Neutrophil (primary cell): ENCODE results near the gene PLEKHG5.

Experiments
- H3K27ac ChIP-seq: fragments of 200-600 bp; sonication (generic); 2 replicates; pipeline ENCODE4 v1.5.1; 2016; ENCODE audit warnings: mild to moderate bottlenecking, moderate library complexity
- H3K27me3 ChIP-seq: fragments of 200-600 bp; sonication (generic); 2 replicates; pipeline ENCODE4 v1.6.0; 2016; ENCODE audit warnings: mild to moderate bottlenecking
- H3K36me3 ChIP-seq: fragments of 200-600 bp; sonication (generic); 2 replicates; pipeline ENCODE4 v1.5.1; 2017
- H3K4me1 ChIP-seq, 2 experiments: fragments of 200-600 bp in 1 of 2; sonication (generic) in 1 of 2; 1 replicate in 1 of 2; 2 replicates in 1 of 2; pipeline versions ENCODE4 v1.5.1 to v1.6.1; 2013 to 2016; ENCODE audit warnings: low read depth in 1 of 2, low read length in 1 of 2, mild to moderate bottlenecking in 1 of 2, moderate library complexity in 1 of 2; ENCODE audit not compliant: control insufficient read depth in 1 of 2, insufficient read depth in 1 of 2
- H3K4me3 ChIP-seq, 2 experiments: fragments of 200-600 bp in 1 of 2; sonication (generic) in 1 of 2; 1 replicate in 1 of 2; 2 replicates in 1 of 2; pipeline ENCODE4 v1.5.1; 2013 to 2016; ENCODE audit warnings: low read depth in 1 of 2, low read length in 1 of 2, mild to moderate bottlenecking in 1 of 2, moderate library complexity in 1 of 2
- H3K9me3 ChIP-seq: fragments of 200-600 bp; sonication (generic); 2 replicates; pipeline ENCODE4 v1.5.1; 2016
- TF ChIP-seq, protein P1 (sequence below): fragments of 200-600 bp; sonication (generic); IDR thresholded peaks from 2 replicates; pipeline ENCODE4 v1.5.1; 2016; ENCODE audit warnings: antibody characterized with exemption

Gene PLEKHG5

DNA sequence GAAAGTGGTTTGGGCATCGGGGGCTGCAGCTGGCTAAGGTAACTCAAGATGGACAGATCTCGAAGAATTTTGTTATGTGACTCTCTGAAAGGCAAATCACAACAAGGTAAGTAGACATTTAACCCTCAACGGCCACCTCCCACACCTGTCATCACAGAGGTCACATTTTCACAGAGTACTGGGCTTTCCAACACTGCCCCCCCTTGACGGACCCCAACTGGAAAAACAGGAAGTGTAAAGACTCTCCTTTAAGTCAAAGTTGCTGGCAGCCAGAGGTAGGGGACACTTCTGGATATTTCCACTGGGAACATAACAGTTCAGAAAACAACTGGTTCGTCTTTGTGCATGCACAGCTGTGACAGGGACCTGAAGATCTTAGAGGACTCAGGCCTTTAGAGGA is 40.5 kb upstream of the PLEKHG5 start:
- TF ChIP-seq, protein P1, sequence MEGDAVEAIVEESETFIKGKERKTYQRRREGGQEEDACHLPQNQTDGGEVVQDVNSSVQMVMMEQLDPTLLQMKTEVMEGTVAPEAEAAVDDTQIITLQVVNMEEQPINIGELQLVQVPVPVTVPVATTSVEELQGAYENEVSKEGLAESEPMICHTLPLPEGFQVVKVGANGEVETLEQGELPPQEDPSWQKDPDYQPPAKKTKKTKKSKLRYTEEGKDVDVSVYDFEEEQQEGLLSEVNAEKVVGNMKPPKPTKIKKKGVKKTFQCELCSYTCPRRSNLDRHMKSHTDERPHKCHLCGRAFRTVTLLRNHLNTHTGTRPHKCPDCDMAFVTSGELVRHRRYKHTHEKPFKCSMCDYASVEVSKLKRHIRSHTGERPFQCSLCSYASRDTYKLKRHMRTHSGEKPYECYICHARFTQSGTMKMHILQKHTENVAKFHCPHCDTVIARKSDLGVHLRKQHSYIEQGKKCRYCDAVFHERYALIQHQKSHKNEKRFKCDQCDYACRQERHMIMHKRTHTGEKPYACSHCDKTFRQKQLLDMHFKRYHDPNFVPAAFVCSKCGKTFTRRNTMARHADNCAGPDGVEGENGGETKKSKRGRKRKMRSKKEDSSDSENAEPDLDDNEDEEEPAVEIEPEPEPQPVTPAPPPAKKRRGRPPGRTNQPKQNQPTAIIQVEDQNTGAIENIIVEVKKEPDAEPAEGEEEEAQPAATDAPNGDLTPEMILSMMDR: no peak
- Histone ChIP-seq H3K4me1 (no peaks in the 10 kb centered on the region), H3K27ac (no peak overlapping the region), H3K9me3 (no peaks in the 10 kb centered on the region), H3K36me3 (peaks cover 48% of the 10 kb centered on the region), H3K4me3 (no peak overlapping the region), H3K27me3 (no peaks in the 10 kb centered on the region)

DNA sequence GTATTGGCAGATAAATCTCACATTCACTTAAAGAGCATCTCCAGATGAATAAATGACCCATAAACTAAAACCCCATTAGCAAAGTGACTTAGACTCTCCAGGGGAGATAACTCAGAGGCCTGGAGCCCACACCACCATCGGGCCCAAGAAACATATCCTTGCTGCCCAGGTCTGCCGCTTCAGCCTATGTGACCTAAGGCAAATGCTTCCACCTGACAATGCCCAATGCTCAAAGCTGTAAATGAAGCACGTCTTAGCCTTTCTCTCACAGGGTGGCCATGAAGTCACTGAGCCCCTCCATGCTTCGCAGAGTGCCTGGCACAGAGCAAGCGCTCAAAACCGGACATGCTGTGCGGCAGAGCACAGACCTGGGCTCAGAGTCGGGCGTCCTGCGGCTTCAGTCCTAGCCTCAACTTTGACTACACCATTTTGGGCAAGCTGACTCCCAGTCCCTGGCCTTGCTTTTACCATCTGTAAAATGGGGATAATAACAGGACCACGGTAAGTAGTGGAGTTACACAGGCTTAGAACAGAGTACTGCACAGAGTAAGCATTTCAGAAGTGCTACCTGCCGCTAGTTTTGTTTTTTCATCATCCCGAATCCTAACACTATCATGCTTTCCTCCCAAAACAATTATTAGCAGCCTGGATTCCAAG is 39.2 kb upstream of the PLEKHG5 start:
- H3K9me3 ChIP-seq: no peaks in the 10 kb centered on the region
- no peak overlapping the region for H3K27ac ChIP-seq
- H3K4me3 ChIP-seq: no peak overlapping the region
- TF ChIP-seq, protein P1: no peak
- no peaks in the 10 kb centered on the region for H3K27me3 ChIP-seq
- H3K36me3 ChIP-seq: peaks cover 62% of the 10 kb centered on the region
- H3K4me1 ChIP-seq: no peaks in the 10 kb centered on the region

DNA sequence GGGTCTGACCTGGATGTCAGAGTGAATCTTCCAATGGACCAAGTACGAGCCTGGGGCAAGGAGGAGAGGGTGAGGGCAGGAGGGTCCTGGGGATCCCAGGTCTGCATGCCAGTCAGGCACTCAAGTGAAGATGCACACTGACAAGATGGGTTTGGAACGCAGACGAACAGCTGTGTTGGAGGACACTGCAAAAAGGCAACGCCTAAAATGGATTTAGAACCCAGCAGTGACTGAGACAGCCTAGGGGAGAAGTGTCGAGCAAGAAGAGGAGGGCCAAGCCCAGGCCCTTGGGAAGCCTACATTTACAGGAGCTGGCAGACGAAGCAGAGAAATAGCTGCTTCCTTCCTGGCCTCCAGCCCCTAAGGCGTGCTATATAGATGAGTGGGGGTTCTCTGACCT is 37.0 kb upstream of the PLEKHG5 start:
- H3K9me3 ChIP-seq: no peaks in the 10 kb centered on the region
- H3K4me3 ChIP-seq: no peak overlapping the region
- H3K27ac ChIP-seq: no peak overlapping the region
- no peaks in the 10 kb centered on the region for H3K4me1 ChIP-seq
- TF ChIP-seq, protein P1: no peak
- H3K36me3 ChIP-seq: peaks cover 78% of the 10 kb centered on the region
- H3K27me3 ChIP-seq: no peaks in the 10 kb centered on the region

DNA sequence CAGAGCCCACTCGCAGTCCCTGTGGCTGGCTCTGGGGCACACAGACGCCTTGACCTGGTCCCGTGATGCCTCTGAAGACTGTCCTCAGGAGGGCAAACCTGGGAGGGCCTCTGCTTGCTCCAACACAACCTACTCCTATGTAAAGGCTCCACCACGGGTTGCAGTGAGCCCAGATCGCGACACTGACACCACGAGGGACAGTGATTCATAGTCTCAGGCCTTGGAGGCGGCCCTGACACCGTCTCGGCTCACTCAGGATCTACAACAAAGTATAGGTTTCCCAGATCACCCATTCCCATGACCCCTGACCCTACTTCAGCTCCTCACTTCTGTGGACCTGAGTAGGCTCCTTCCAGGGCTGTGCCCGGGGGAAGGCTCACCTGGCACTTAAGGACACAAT is 34.8 kb upstream of the PLEKHG5 start:
- H3K36me3 ChIP-seq: peaks cover 56% of the 10 kb centered on the region
- H3K9me3 ChIP-seq: no peaks in the 10 kb centered on the region
- no peaks in the 10 kb centered on the region for H3K27me3 ChIP-seq
- TF ChIP-seq, protein P1: no peak
- no peaks in the 10 kb centered on the region for H3K4me1 ChIP-seq
- H3K27ac ChIP-seq: no peak overlapping the region
- H3K4me3 ChIP-seq: no peak overlapping the region

DNA sequence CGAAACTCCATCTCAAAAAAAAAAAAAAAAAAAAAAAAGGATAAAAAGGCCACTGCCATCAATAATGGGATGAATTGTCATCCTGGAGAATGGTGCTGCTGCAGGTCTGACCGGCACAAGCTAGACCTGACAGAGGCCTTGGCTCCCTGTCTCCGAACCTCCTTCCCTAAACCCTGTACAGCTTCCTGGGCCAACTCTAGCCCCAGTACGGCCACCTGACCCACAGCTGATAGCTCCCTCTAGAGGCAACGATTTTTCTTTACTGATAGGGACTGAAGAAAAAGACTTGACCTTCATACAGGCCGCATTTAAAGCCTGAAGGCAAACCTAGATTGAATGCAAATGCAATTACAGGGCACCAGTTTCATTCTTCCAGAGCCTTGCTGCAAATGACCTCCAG is 32.1 kb upstream of the PLEKHG5 start:
- H3K36me3 ChIP-seq: peaks cover 40% of the 10 kb centered on the region
- no peaks in the 10 kb centered on the region for H3K4me1 ChIP-seq
- H3K27me3 ChIP-seq: no peaks in the 10 kb centered on the region
- H3K4me3 ChIP-seq: no peak overlapping the region
- TF ChIP-seq, protein P1: no peak
- H3K27ac ChIP-seq: no peak overlapping the region
- no peaks in the 10 kb centered on the region for H3K9me3 ChIP-seq
